Measurements from ENCODE around the gene IER5.

IER5 gene

DNA sequence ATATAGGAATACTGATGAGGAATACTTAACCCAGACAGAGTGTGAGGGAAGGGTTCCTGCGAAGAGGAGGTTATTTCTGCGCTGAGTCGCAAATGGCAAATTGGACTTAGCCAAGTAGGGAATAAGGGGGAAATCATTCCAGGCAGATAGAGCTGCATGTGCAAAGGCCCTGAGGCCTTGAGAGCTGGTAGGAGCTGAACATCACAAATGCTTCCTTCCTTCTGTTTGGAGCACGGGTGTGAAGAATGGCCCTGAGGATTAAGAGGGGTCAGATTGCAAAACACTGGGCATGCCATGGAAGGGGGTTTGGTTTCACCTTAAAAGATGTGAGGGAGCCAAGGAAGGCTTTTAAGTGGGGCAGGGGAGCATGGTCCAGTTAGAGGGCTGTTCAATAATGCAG is 12.4 kb downstream of the IER5 start:
- Histone ChIP-seq H3K36me3 (ENCODE audit: control insufficient read depth, insufficient read depth, low read length) (no peaks in the 10 kb centered on the region), H3K4me3 (replicated peaks; ENCODE audit: low read depth, low read length) (no peak overlapping the region), H3K27me3 (replicated peaks; ENCODE audit: control insufficient read depth, insufficient read depth, low read length) (no peaks in the 10 kb centered on the region)
- DNase-seq (ENCODE audit: extremely low read depth, insufficient read length), result no peak
- TF ChIP-seq CTCF (IDR thresholded peaks at IDR 0.05; ENCODE audit: insufficient read depth, low read length, poor library complexity, severe bottlenecking), result no peak

DNA sequence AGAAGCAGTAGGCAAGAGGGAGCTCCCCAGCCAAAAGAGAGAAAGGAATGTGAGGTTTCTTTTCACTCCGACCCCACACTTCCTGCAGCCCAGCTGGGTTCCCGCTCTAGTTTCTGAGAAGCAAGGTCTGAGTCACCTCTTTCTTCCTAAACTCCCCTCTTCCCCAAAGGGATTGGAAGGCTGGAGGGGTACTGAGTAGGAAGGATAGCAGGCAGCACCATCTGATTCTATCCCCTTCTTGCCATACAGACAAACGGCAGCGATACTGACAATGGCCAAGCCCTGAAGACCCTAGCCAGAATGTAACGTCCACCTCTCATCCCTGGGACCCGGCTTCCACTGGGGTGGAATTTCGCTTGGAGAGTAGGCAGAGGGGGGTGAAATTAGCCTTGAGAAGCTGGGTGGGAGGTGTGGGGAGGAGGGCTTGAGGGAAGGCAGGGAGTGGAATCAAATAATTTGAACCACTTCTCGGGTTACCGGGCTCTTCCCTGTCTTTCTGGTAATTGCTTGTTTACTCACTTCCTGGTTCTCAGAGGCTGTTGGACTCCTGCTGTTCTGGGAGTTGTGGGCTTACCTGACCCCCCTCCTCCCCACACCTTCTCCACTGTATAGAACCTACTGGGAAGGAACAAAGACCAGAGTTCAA is 13.2 kb downstream of the IER5 start:
- Histone ChIP-seq H3K36me3 (ENCODE audit: control insufficient read depth, insufficient read depth, low read length) (no peaks in the 10 kb centered on the region), H3K4me3 (replicated peaks; ENCODE audit: low read depth, low read length) (no peak overlapping the region), H3K27me3 (replicated peaks; ENCODE audit: control insufficient read depth, insufficient read depth, low read length) (no peaks in the 10 kb centered on the region)
- DNase-seq (ENCODE audit: extremely low read depth, insufficient read length), result no peak
- TF ChIP-seq CTCF (IDR thresholded peaks at IDR 0.05; ENCODE audit: insufficient read depth, low read length, poor library complexity, severe bottlenecking), result no peak

DNA sequence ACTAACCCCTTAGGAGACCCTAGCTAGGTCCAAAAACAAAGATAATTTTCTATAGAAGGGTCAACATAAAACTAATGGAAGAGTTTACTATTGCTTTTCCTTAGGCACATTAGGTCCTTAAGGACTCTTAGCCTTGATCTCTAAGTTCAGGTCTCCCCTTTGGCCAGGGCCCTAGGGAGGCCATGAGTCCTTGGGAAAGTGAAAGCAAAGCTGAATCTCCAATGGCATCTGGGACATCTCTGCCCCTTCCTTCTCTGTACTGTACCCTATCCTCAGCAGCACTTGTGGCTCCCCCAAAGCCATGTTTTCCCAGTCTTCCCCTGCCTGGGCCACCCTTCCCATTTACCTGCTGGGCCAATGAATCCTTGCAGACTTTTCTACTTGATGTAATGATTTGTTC is 14.3 kb downstream of the IER5 start:
- DNase-seq (ENCODE audit: extremely low read depth, insufficient read length), result no peak
- Histone ChIP-seq H3K4me3 (replicated peaks; ENCODE audit: low read depth, low read length) (no peak overlapping the region), H3K27me3 (replicated peaks; ENCODE audit: control insufficient read depth, insufficient read depth, low read length) (no peaks in the 10 kb centered on the region), H3K36me3 (ENCODE audit: control insufficient read depth, insufficient read depth, low read length) (no peaks in the 10 kb centered on the region)
- no peak for TF ChIP-seq CTCF (IDR thresholded peaks at IDR 0.05; ENCODE audit: insufficient read depth, low read length, poor library complexity, severe bottlenecking)

DNA sequence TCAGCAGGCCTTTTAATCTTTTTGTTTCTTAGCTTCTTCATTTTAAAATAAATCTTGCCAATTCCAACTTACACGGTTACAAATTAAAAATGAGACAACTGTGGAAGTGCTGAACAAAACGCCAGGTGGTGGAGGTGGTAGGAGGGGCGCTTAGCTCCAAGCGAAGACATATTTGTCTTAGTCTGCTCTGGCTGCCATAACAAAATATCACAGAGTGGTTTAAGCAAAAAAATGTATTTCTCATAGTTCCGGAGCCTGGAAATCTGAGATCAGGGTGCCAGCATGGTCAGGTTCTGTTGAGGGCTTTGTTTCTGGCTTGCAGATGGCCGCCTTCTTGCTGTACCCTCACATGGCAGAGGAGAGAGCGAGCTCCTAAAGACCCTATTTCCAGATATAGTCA is 14.9 kb downstream of the IER5 start:
- no peak overlapping the region; the same call in 1 of the 2 replicates for H3K4me3 ChIP-seq (replicated peaks; ENCODE audit: low read depth, low read length)
- no peak for DNase-seq (ENCODE audit: extremely low read depth, insufficient read length)
- no peak for TF ChIP-seq CTCF (IDR thresholded peaks at IDR 0.05; ENCODE audit: insufficient read depth, low read length, poor library complexity, severe bottlenecking)

GRCh38 chr1:181104042-181104789 is 15.7 kb downstream of the IER5 start:
- H3K36me3 ChIP-seq (ENCODE audit: control insufficient read depth, insufficient read depth, low read length), result no peaks in the 10 kb centered on the region
- no peaks in the 10 kb centered on the region for H3K27me3 ChIP-seq (replicated peaks; ENCODE audit: control insufficient read depth, insufficient read depth, low read length)
- H3K4me3 ChIP-seq (replicated peaks; ENCODE audit: low read depth, low read length), result peak overlapping the region; percentile 82
- DNase-seq (ENCODE audit: extremely low read depth, insufficient read length), result no peak
- no peak for TF ChIP-seq CTCF (IDR thresholded peaks at IDR 0.05; ENCODE audit: insufficient read depth, low read length, poor library complexity, severe bottlenecking)

More for the DNA sequence above, 14.9 kb downstream of the IER5 start:
- Histone ChIP-seq H3K27me3 (replicated peaks; ENCODE audit: control insufficient read depth, insufficient read depth, low read length) (no peaks in the 10 kb centered on the region), H3K36me3 (ENCODE audit: control insufficient read depth, insufficient read depth, low read length) (no peaks in the 10 kb centered on the region)

Data from GM06990 (cell line).